Measurements from ENCODE around the gene GLT6D1. TPM values are rescaled to one million over a fixed set of nuclear protein-coding genes. Genes with fewer than 3 reads are reported as not detected.

The GLT6D1 gene
- polyA plus RNA-seq, 1 experiment = not detected

GRCh38 chr9:135611142-135611874, 28.0 kb downstream of the GLT6D1 start:
- CTCF ChIA-PET = no interaction called here
- H3K27me3 ChIP-seq (ENCODE audit: control insufficient read depth, insufficient read depth, low read length) = no peaks in the 10 kb centered on the region
- POLR2A ChIA-PET = no interaction called here
- H3K4me3 ChIP-seq (ENCODE audit: low read depth, low read length) = no peak overlapping the region
- no peak for DNase-seq (ENCODE audit: low read depth)
- H3K36me3 ChIP-seq (ENCODE audit: control insufficient read depth, insufficient read depth, low read length) = no peaks in the 10 kb centered on the region
- no peak for TF ChIP-seq CTCF (IDR thresholded peaks at IDR 0.05; ENCODE audit: insufficient read depth, low read depth, low read length)

- Histone ChIP-seq H3K36me3 (ENCODE audit: control insufficient read depth, insufficient read depth, low read length) (no peaks in the 10 kb centered on the region), H3K27me3 (ENCODE audit: control insufficient read depth, insufficient read depth, low read length) (no peaks in the 10 kb centered on the region), H3K4me3 (ENCODE audit: low read depth, low read length) (no peak overlapping the region)
- DNase-seq (ENCODE audit: low read depth) = no peak
- ChIA-PET POLR2A (no interaction called here), CTCF (no interaction called here)
- TF ChIP-seq CTCF (IDR thresholded peaks at IDR 0.05; ENCODE audit: insufficient read depth, low read depth, low read length) = no peak
These were observed 28.8 kb downstream of the GLT6D1 start for GRCh38 chr9:135610290-135611141.

DNA sequence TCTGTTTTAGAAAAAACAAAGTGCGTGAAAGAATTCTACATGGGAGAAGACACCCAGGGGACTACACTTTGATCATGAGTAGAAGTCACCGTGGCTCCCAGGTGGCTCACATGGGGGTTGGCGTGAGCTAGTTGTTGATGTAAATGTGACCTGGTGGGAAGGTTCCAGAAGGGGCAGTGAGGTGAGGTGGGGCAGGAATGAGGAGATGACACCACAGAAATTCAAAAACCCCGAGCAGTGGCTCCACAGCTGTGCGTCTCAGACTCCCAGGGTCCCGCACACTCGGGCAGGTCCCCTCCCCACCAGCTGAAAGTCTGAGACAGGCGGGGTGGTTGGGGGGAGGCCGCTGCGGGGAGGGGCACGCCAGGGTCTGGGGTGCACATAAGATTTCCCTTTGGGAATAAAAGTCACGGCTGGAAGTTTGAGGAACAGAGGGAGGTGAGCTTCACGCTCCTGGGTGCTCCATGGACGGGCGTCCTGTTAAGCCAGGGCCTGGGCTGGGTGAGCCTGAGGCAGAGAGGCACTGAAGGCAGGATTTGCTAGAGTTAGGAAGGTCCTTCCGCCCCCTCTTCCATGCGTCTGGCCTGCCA, 29.9 kb downstream of the GLT6D1 start:
- POLR2A ChIA-PET = no interaction called here
- TF ChIP-seq CTCF (IDR thresholded peaks at IDR 0.05; ENCODE audit: insufficient read depth, low read depth, low read length) = no peak
- Histone ChIP-seq H3K36me3 (ENCODE audit: control insufficient read depth, insufficient read depth, low read length) (no peaks in the 10 kb centered on the region), H3K27me3 (ENCODE audit: control insufficient read depth, insufficient read depth, low read length) (no peaks in the 10 kb centered on the region), H3K4me3 (ENCODE audit: low read depth, low read length) (no peak overlapping the region)
- CTCF ChIA-PET = no interaction called here
- no peak for DNase-seq (ENCODE audit: low read depth)

DNA sequence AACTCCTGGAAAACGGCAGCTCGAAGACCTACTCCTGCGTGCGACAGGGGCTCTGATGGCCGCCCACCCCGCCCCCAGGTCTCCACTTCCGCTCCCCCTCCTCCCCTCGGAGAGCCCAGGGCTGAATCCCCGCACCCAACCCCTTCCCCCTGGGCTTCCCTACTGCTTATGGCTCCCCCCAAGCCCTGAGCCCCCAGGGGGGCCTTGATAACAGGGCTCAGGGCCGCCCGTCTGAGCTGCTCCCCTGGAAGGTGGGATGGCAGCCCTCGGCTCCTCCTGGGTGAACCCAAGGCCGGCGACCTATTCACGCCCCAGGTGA, 30.4 kb downstream of the GLT6D1 start:
- Histone ChIP-seq H3K36me3 (ENCODE audit: control insufficient read depth, insufficient read depth, low read length) (no peaks in the 10 kb centered on the region), H3K4me3 (ENCODE audit: low read depth, low read length) (no peak overlapping the region), H3K27me3 (ENCODE audit: control insufficient read depth, insufficient read depth, low read length) (no peaks in the 10 kb centered on the region)
- CTCF ChIA-PET = no interaction called here
- no peak for TF ChIP-seq CTCF (IDR thresholded peaks at IDR 0.05; ENCODE audit: insufficient read depth, low read depth, low read length)
- POLR2A ChIA-PET = no interaction called here
- DNase-seq (ENCODE audit: low read depth) = no peak

DNA sequence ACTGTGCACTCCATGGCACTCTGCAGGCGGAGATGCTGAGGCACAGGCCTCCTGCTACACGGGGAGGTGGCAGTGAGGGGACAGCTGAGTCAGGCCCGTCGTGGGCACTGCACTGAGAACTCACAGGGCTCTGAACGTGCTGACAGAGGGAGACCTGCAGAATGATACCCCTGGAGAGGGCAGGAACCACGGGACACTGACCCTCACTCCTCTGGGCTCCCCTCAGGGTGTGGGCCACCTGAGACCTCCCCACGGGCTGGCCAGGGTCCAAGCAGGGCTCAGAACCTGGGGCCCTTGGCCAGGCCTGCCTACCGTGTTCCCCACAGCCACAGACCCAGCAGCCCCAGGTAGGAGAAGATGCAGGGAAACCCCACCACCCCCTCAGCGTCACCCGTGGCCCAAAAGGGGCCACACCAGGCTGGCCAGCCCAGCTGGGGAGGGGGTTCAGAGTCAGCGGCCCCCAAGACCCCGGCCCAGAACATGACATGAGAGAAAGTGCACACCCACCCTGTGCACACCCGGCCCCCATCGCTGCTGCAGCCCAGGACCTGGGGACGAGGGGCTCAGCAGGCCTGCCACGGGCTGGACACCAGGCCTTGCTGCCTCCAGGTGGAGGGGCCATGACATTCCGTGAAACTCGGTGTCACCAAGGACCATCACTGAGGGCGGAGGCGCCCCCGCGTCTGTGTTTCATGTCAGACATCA, 30.9 kb downstream of the GLT6D1 start:
- ChIA-PET CTCF (no interaction called here), POLR2A (no interaction called here)
- Histone ChIP-seq H3K4me3 (ENCODE audit: low read depth, low read length) (no peak overlapping the region), H3K36me3 (ENCODE audit: control insufficient read depth, insufficient read depth, low read length) (no peaks in the 10 kb centered on the region), H3K27me3 (ENCODE audit: control insufficient read depth, insufficient read depth, low read length) (no peaks in the 10 kb centered on the region)
- no peak for TF ChIP-seq CTCF (IDR thresholded peaks at IDR 0.05; ENCODE audit: insufficient read depth, low read depth, low read length)
- no peak for DNase-seq (ENCODE audit: low read depth)

Measured in BJ (cell line).